ENCODE results near the gene RALGPS1.
A peak's percentile ranks its signal among the peaks of the same experiment; 100 is the strongest.

Gene RALGPS1

DNA sequence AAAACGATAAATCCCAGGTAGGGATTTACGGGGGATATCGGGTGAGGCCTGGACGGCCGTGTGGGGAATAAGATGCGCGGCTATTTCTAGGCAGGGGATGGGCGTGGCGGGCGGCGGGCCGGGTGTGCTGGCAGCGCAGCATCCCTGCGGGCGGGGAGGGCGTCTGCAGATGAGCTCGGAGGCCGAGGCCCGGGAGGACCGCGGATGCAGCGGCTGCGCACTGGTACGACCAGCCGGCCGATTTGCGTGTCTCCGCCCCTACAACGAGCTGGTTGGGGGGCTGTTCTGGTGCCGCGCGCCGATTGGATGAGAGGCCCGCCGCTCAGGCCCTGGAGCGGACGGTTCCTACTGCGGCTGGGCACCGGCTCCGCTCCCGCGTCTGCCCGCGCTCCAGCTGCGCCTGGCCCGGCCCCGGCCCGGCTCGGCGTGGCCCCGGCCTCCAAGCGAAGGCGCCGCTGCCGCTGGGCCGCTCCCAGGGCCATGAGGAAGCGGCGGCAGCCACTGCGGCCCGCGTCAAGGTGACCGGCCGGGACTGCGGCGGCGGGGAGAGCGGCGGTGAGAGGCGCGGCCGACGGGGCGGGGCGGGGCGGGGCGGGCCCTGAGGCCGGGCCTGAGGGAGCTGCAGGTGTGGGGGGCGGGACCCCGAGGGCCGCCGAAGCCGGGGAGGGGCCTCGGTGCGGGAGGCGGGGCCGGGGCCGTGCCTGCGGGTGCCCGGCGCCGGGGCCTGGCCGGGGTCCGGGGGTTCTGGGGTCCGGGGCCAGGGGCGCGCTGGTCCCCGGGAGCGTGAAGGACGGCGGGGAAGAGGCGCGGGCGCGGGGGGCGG, at the start of gene RALGPS1:
RALGPS1 (plus strand) TSS at position 325 of the 823 bp plus-strand sequence. CDS start 47,508 bp downstream, outside the sequence.
- DNase-seq: peak; percentile 90 to 94

DNA sequence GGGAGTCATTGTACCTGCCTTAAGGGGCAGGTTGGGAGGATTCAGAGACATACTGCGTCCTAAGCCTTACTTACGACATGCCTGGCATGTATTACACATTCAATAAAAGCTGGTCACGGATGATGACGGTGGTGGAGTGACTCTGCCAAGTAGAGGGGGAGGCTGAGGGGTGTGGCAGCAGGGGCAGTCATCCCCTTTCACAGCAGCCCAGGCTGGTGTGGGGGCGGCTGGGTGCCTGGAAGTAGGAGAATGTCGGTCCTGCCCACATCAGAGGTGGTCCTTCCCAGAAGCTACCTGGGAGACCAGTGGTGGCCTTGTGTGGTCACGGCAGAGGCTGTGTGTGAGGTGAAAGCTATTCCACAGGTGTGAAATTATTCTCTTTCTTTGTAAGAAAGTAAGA, 45.2 kb upstream of the RALGPS1 start:
- no peak for DNase-seq

DNA sequence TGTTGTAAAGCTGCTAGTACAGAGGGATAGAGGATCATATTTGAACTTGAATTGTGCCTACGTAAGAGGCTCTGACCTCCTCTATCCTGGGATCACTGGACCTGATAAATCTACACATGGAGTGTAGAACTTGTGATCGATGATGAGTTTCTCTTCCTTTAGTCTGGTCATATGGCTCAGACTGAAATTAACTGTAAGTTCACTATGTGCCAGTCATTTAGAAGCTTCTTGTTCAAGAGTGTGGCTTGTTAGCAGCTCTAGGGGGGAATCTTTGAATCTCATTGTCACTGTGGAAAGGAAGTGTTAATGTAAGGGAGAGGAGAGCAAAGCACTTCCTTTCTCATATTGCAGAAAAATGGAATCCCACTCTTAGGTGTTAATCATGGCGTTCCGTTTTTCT, 42.1 kb upstream of the RALGPS1 start:
- DNase-seq: no peak

DNA sequence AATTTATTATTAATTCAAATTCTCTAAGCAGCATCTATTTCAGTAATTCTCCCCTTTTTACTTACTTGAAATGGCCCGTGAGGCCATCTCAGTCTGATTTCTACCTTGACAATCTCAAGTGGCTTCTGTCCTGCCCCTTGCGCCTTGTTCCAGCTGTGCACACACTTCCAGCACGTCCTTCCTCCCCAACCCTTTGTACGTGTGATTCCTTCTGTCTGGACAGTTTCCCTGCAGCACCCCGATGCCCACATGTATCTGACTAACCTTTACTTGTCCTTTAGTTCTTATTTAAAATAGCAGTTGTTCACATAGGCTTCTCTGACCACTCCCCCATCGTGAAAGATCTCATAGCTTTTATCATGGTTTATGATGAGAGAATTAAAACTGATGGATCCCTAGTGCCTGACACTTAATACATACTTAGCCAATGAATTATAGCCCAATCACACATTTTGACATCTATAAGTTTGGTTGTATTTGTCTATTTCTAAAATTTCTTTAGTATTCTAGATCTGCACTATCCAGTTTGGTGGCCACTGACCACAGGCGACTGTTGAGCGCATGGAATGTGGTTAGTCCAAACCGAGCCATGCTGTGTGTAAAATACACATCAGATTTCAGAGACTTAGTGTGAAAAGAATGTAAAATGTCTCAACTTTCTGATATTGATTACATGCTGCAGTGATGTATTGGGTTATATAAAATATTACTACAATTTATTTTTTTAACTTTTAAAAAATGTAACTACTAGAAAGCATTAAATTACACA, 39.9 kb upstream of the RALGPS1 start:
- DNase-seq: no peak

DNA sequence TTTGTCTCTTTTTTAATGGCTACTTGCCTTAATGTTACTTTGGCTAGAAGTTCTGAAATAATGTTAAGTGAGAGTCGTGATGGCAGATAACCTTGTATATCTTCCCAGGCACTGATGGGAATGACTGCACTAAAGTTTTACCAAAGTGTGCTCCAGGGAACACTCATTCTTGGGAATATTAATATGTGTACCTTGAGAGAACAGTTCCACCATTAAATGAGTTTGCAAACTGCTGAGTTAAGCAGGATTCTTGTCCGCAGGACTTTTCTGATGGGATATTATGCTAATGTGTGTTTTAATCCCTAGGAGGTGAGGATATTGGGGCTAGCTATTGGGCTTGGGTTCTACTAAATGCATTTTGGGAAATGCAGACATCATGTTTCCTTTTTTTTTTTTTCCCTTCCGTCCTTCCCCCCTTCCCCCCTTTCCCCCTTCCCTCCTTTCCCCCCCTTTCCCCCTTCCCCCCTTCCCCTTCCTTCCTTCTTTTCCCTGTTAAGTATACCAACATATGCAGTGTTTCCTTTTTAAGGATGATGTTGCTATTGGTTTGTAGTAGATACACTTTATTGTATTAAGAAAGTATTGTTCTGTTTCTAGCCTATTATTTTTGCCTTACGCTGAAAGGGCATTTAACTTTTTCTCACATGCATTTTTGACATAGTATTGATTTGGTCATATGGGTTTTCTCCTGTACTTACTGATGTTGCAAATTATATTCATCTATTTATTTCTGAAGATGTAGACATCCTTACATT, 38.6 kb upstream of the RALGPS1 start:
- no peak for DNase-seq

GRCh38 chr9:126876531-126876930, 38.1 kb upstream of the RALGPS1 start:
- no peak for DNase-seq

GRCh38 chr9:126877418-126877817, 37.2 kb upstream of the RALGPS1 start:
- DNase-seq: no peak

GRCh38 chr9:126879288-126879687, 35.3 kb upstream of the RALGPS1 start:
- no peak for DNase-seq

GRCh38 chr9:126880226-126880946, 34.2 kb upstream of the RALGPS1 start:
- no peak for DNase-seq

- no peak for DNase-seq
Measured at GRCh38 chr9:126880947-126881332, 33.6 kb upstream of the RALGPS1 start.

DNA sequence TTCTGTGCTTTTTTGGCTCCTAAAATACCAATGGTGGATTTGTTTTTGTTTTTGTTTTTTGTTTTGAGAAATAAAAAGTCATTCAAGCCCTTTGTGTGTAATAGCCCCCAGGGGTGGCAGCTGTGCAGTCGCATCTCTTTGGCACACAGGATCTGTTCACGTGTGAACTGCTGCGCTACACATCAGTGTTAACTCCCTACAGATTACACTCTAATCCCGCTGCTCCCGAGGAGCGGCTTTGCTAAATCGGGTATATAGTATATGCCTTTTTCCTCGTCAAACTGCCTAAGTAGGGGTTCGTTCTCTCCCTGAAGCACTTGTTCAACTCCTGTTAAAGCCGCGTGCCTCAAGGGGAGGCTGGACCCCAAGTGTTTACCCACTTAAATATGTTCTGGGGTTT, 31.8 kb upstream of the RALGPS1 start:
- no peak for DNase-seq

- DNase-seq: no peak
Measured at GRCh38 chr9:126883636-126884035, 30.9 kb upstream of the RALGPS1 start.

DNA sequence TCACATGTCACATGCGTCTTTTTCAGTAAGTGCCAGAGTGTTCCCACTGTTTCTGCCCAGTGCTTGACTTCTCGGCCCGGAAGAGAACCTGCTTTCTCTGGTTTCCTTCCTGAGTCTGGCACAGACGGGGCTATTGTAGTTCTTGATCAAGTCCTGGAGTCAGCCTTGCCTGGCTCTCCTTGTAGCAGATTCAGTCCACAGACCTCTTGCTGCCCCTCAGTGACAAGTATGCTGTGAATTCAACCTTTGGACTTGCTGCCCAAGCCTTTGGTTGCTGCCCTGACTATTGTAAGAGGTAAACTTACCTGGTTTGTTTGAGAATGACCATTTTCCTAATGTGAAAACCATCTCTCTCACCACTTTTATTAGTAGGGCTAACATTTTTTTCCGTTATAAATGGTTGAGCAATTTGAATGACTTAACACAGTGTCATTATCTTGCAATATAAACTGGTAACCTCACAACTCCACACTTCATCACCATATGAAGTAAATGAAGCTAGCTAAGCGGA, 29.4 kb upstream of the RALGPS1 start:
- no peak for DNase-seq

GRCh38 chr9:126886034-126886822, 28.4 kb upstream of the RALGPS1 start:
- DNase-seq: no peak

DNA sequence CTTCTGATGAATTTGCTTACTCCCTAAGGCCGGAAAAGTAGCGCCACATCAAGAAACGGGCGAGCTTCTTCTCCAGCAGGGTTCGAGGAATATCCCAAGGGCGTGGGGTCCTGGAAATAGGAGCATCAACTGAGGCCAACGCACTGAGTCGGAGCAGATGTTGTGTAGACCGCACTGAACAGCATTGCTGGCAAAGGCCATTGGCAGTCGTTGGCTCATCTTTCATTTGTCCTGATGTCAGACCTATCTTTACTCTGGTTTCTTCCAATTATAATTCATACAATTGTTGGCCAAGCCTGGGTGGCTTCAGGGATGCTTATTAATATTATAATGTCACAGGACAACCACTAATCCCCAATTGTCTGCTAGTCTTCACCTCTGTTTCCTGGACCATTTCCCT, 27.7 kb upstream of the RALGPS1 start:
- no peak for DNase-seq

GRCh38 chr9:126891676-126892075, 22.9 kb upstream of the RALGPS1 start:
- DNase-seq: no peak

GRCh38 chr9:126893079-126893478, 21.5 kb upstream of the RALGPS1 start:
- DNase-seq: no peak

GRCh38 chr9:126894052-126894603, 20.5 kb upstream of the RALGPS1 start:
- DNase-seq: no peak

GRCh38 chr9:126902210-126902609, 12.4 kb upstream of the RALGPS1 start:
- no peak for DNase-seq

DNA sequence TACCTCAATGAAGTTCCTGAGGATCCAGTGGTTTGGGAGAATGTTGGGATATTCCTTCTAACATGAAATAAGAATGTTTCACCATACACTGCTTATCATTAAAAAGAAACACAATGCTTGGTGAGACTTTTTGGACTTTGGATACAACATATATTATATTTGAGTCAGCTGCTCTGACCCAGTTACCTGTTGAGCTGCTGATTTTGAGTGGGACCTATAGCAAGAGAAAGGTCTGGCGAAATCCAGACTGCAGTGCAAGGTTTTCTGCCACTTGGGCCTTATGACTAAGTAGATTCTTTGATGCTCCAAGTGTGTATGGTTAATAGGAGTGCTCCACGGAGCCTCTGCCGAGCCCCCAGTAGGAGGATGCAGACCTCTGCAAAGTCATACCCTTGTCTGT, 10.0 kb upstream of the RALGPS1 start:
- no peak for DNase-seq

DNA sequence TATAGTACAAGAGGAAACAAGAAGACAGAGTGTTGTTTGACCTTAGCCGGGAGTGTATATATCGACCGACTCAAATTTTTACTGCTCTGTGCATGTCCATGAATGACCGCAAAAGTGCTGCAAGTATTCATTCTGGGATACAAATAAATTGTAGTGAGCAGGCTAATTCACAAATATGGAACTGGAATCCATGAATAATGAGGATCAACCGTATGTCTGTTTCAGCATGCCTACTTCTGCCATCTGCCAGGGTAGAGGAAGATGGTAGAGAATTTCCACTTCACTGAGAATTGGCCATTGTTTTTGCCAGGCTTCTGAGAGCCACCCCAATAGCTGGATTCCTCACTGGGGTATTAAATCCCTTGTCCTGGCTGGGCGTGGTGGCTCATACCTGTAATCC, 8.5 kb upstream of the RALGPS1 start:
- no peak for DNase-seq

Data from activated CD4-positive, alpha-beta T cell treated with anti-CD3 and anti-CD28 coated beads, Interleukin-2, amount 50 U/mL, for 48 hours (primary cell).